ENCODE results near the gene FGF2.

- no peak for TF ChIP-seq CTCF (IDR thresholded peaks at IDR 0.05; ENCODE audit: low read depth, low read length, poor library complexity, severe bottlenecking)
- TF ChIP-seq EZH2phosphoT487 (IDR thresholded peaks at IDR 0.05; ENCODE audit: borderline replicate concordance, low read length) = no peak
Measured at GRCh38 chr4:122900314-122900713, 73.7 kb downstream of the FGF2 start.

All from DOHH2 (cell line).